ENCODE data around the gene MED25. TPM values are rescaled to one million over a fixed set of nuclear protein-coding genes. Genes with fewer than 3 reads are reported as not detected.

Gene MED25
- total and polyA plus RNA-seq, 2 experiments from 2014 or later = 29.6 to 83.9 TPM

GRCh38 chr19:49772850-49773432 is 45.1 kb upstream of the MED25 start:
- peaks cover 3% of the 10 kb centered on the region for H4K20me1 ChIP-seq (ENCODE audit: insufficient read depth, poor library complexity, severe bottlenecking)
- whole genome bisulfite sequencing (ENCODE audit: low lambda C conversion rate, missing lambda C conversion rate) = 78% methylated on average over 9 of the region's 10 CpGs
- H3K27me3 ChIP-seq = no peaks in the 10 kb centered on the region

GRCh38 chr19:49773663-49774350 is 44.3 kb upstream of the MED25 start:
- WGBS (ENCODE audit: low lambda C conversion rate, missing lambda C conversion rate) = 94% methylated on average over 8 of the region's 8 CpGs
- H4K20me1 ChIP-seq (ENCODE audit: insufficient read depth, poor library complexity, severe bottlenecking) = peaks cover 3% of the 10 kb centered on the region
- H3K79me2 ChIP-seq = peaks cover 77% of the 10 kb centered on the region

More at GRCh38 chr19:49772850-49773432, 45.1 kb upstream of the MED25 start:
- Histone ChIP-seq H3K4me3 (no peak overlapping the region), H3K4me2 (no peak overlapping the region), H3K79me2 (peaks cover 80% of the 10 kb centered on the region), H3K9me2 (replicated peaks; ENCODE audit: insufficient read depth) (no peaks in the 10 kb centered on the region), H3K27ac (no peak overlapping the region), H3K9me3 (ENCODE audit: low read depth) (no peaks in the 10 kb centered on the region), H2AFZ (no peak overlapping the region), H3K4me1 (ENCODE audit: insufficient read depth) (peaks cover 5% of the 10 kb centered on the region), H3K36me3 (replicated peaks; ENCODE audit: insufficient read depth, low read depth) (no peaks in the 10 kb centered on the region)
- TF ChIP-seq CTCF (IDR thresholded peaks at IDR 0.05; ENCODE audit: poor library complexity) (no peak), EZH2phosphoT487 (IDR thresholded peaks at IDR 0.05; ENCODE audit: low read depth, severe bottlenecking, unreplicated experiment) (no peak), EZH2 (IDR thresholded peaks at IDR 0.05; ENCODE audit: borderline replicate concordance) (no peak)
- DNase-seq (ENCODE audit: low spot score) = no peak

GRCh38 chr19:49774969-49775368 is 43.1 kb upstream of the MED25 start:
- Histone ChIP-seq H4K20me1 (ENCODE audit: insufficient read depth, poor library complexity, severe bottlenecking) (peaks cover 3% of the 10 kb centered on the region), H3K36me3 (replicated peaks; ENCODE audit: insufficient read depth, low read depth) (no peaks in the 10 kb centered on the region), H3K4me2 (no peak overlapping the region), H3K79me2 (peaks cover 71% of the 10 kb centered on the region), H3K9me2 (replicated peaks; ENCODE audit: insufficient read depth) (no peaks in the 10 kb centered on the region), H3K4me3 (no peak overlapping the region), H2AFZ (no peak overlapping the region), H3K4me1 (ENCODE audit: insufficient read depth) (no peaks in the 10 kb centered on the region), H3K27ac (no peak overlapping the region), H3K9me3 (ENCODE audit: low read depth) (no peaks in the 10 kb centered on the region), H3K27me3 (no peaks in the 10 kb centered on the region)
- DNase-seq (ENCODE audit: low spot score) = no peak
- WGBS (ENCODE audit: low lambda C conversion rate, missing lambda C conversion rate) = 97% methylated on average over 8 of the region's 8 CpGs
- no peak for TF ChIP-seq CTCF (IDR thresholded peaks at IDR 0.05; ENCODE audit: poor library complexity)
- no peak for TF ChIP-seq EZH2 (IDR thresholded peaks at IDR 0.05; ENCODE audit: borderline replicate concordance)
- no peak for TF ChIP-seq EZH2phosphoT487 (IDR thresholded peaks at IDR 0.05; ENCODE audit: low read depth, severe bottlenecking, unreplicated experiment)

More at GRCh38 chr19:49773663-49774350, 44.3 kb upstream of the MED25 start:
- Histone ChIP-seq H3K4me1 (ENCODE audit: insufficient read depth) (no peaks in the 10 kb centered on the region), H3K27me3 (no peaks in the 10 kb centered on the region), H3K9me3 (ENCODE audit: low read depth) (no peaks in the 10 kb centered on the region), H3K4me2 (no peak overlapping the region), H3K36me3 (replicated peaks; ENCODE audit: insufficient read depth, low read depth) (no peaks in the 10 kb centered on the region), H2AFZ (no peak overlapping the region), H3K9me2 (replicated peaks; ENCODE audit: insufficient read depth) (no peaks in the 10 kb centered on the region), H3K4me3 (no peak overlapping the region), H3K27ac (no peak overlapping the region)
- DNase-seq (ENCODE audit: low spot score) = no peak
- no peak for TF ChIP-seq EZH2phosphoT487 (IDR thresholded peaks at IDR 0.05; ENCODE audit: low read depth, severe bottlenecking, unreplicated experiment)
- no peak for TF ChIP-seq EZH2 (IDR thresholded peaks at IDR 0.05; ENCODE audit: borderline replicate concordance)
- TF ChIP-seq CTCF (IDR thresholded peaks at IDR 0.05; ENCODE audit: poor library complexity) = no peak

Data from hepatocyte (in vitro differentiated cells).